OCI-LY7 (cell line): ENCODE data around the gene MYT1. TPM values are rescaled to one million over a fixed set of nuclear protein-coding genes. Genes with fewer than 3 reads are reported as not detected.

Source experiments
- BruUV-seq: library from RNA; stranded (reverse); fragments of 400-500 nt; replicated peaks from 2 replicates; lab custom pipeline; 2021; lab: Mats Ljungman, UMichigan
- CTCF ChIA-PET: fragments of 300-600 bp; sonication (Branson Sonifier 250); formaldehyde crosslinking; loops from one replicate; lab custom pipeline; 2022; ENCODE audit warnings: antibody characterized with exemption; ENCODE audit not compliant: unreplicated experiment; lab: Charles Lee
- POLR2A ChIA-PET: fragments of 300-600 bp; sonication (Branson Sonifier 250); formaldehyde crosslinking; loops from one replicate; lab custom pipeline; 2022; ENCODE audit warnings: antibody characterized with exemption; lab: Charles Lee
- DNase-seq: peaks from one replicate; pipeline ENCODE4 v3.0.0-alpha.2; 2015; ENCODE audit warnings: low spot score
- H2AFZ ChIP-seq: fragments of 200-600 bp; sonication (generic), shearing (Covaris generic); 2 replicates; pipeline ENCODE4 v1.6.1; 2014; ENCODE audit warnings: mild to moderate bottlenecking, antibody characterized with exemption, low read length, moderate library complexity
- H3K27ac ChIP-seq: fragments of 200-600 bp; sonication (generic); 2 replicates; pipeline ENCODE4 v1.5.1; 2014; ENCODE audit warnings: mixed run types, low read depth, mild to moderate bottlenecking, moderate library complexity, low read length, inconsistent platforms; ENCODE audit not compliant: poor library complexity, severe bottlenecking
- H3K36me3 ChIP-seq: fragments of 200-600 bp; sonication (generic); 2 replicates; pipeline ENCODE4 v1.6.1; 2014; ENCODE audit warnings: mild to moderate bottlenecking, antibody characterized with exemption, low read length, moderate library complexity, mixed read lengths; ENCODE audit not compliant: insufficient read depth
- H3K4me1 ChIP-seq: fragments of 200-600 bp; sonication (generic); 2 replicates; pipeline ENCODE4 v1.5.1; 2014; ENCODE audit warnings: mild to moderate bottlenecking, low read length; ENCODE audit not compliant: insufficient read depth, poor library complexity, severe bottlenecking
- H3K4me2 ChIP-seq: fragments of 200-600 bp; sonication (generic); 2 replicates; pipeline ENCODE4 v1.6.1; 2014; ENCODE audit warnings: mild to moderate bottlenecking, low read length
- H3K4me3 ChIP-seq: fragments of 200-600 bp; sonication (generic); 2 replicates; pipeline ENCODE4 v1.5.1; 2014; ENCODE audit warnings: mild to moderate bottlenecking, low read depth, low read length; ENCODE audit not compliant: poor library complexity, severe bottlenecking
- H3K79me2 ChIP-seq: fragments of 200-600 bp; sonication (generic); 2 replicates; pipeline ENCODE4 v1.6.1; 2016; ENCODE audit warnings: low read depth, mild to moderate bottlenecking, low read length, moderate library complexity, mixed read lengths; ENCODE audit not compliant: insufficient read depth
- H3K9me2 ChIP-seq: fragments of 200-600 bp; sonication (generic); 2 replicates; pipeline ENCODE4 v1.6.1; 2016; ENCODE audit warnings: mild to moderate bottlenecking, low read length, mixed read lengths; ENCODE audit not compliant: insufficient read depth
- H3K9me3 ChIP-seq: fragments of 200-600 bp; sonication (generic); 2 replicates; pipeline ENCODE4 v1.6.1; 2014; ENCODE audit warnings: mild to moderate bottlenecking, mixed run types, low read length, mixed read lengths
- H4K20me1 ChIP-seq: fragments of 200-600 bp; sonication (generic); 2 replicates; pipeline ENCODE4 v1.6.1; 2014; ENCODE audit warnings: mild to moderate bottlenecking, antibody characterized with exemption, low read length, moderate library complexity, mixed read lengths; ENCODE audit not compliant: insufficient read depth
- CTCF ChIP-seq: fragments of 200-600 bp; sonication (generic); conservative IDR thresholded peaks from 2 replicates; pipeline ENCODE4 v1.5.1; 2014; ENCODE audit warnings: mild to moderate bottlenecking, antibody characterized with exemption, low read length, moderate library complexity, mixed read lengths
- EZH2phosphoT487 ChIP-seq: fragments of 200-600 bp; sonication (generic); IDR thresholded peaks from 2 replicates; pipeline ENCODE4 v1.6.1; 2018; ENCODE audit warnings: low read depth, borderline replicate concordance, mild to moderate bottlenecking, mixed run types, antibody characterized with exemption, low read length, moderate library complexity, mixed read lengths
- intact Hi-C: fragments of 100-400 bp; cut with micrococcal nuclease; formaldehyde crosslinking; loops from one replicate; pipeline ENCODE4 v1.10.0; 2022; ENCODE audit not compliant: unreplicated experiment
- total RNA-seq, 2 experiments: library from RNA; depleted of rRNA in 1 of 2; stranded (reverse); fragments of >200 nt in 1 of 2; shearing (Covaris generic) in 1 of 2; gene quantifications; 2 replicates each; pipeline ENCODE4 v1.2.3, GENCODE V29; 2014 to 2022

MYT1 gene
- total RNA-seq, 2 experiments from 2014 or later = 0.32 to 0.95 TPM

- Histone ChIP-seq H3K9me3 (peaks cover 19% of the 10 kb centered on the region; the same call in 1 of the 2 replicates), H3K27ac (no peak overlapping the region), H3K36me3 (no peaks in the 10 kb centered on the region), H3K4me3 (no peak overlapping the region), H3K4me1 (no peaks in the 10 kb centered on the region), H4K20me1 (no peaks in the 10 kb centered on the region), H3K9me2 (no peaks in the 10 kb centered on the region), H2AFZ (no peak overlapping the region), H3K4me2 (no peak overlapping the region), H3K79me2 (no peaks in the 10 kb centered on the region)
- no TSS peak for BruUV-seq
- CTCF ChIA-PET = no interaction called here
- intact Hi-C loops = no loop called here
- no peak for TF ChIP-seq EZH2phosphoT487
- no peak for TF ChIP-seq CTCF
- POLR2A ChIA-PET = no interaction called here
- DNase-seq = no peak
These were observed 15.1 kb upstream of the MYT1 start for GRCh38 chr20:64149141-64149540.

- H3K36me3 ChIP-seq = no peaks in the 10 kb centered on the region
- H3K4me3 ChIP-seq = no peak overlapping the region
- DNase-seq = no peak
- no peaks in the 10 kb centered on the region for H4K20me1 ChIP-seq
- no peak overlapping the region for H2AFZ ChIP-seq
- H3K27ac ChIP-seq = no peak overlapping the region
- no TSS peak for BruUV-seq
- ChIA-PET CTCF (no interaction called here), POLR2A (no interaction called here)
- H3K4me1 ChIP-seq = no peaks in the 10 kb centered on the region
- intact Hi-C loops = no loop called here
- no peaks in the 10 kb centered on the region for H3K79me2 ChIP-seq
- H3K9me2 ChIP-seq = no peaks in the 10 kb centered on the region
- no peak overlapping the region for H3K4me2 ChIP-seq
- TF ChIP-seq EZH2phosphoT487 (no peak), CTCF (no peak)
- H3K9me3 ChIP-seq = peaks cover 13% of the 10 kb centered on the region; the same call in 1 of the 2 replicates
These were observed 14.3 kb upstream of the MYT1 start for GRCh38 chr20:64149809-64150560.
